GM19239 (cell line): ENCODE data around the gene YIPF3.
"Not testable (repeated sequence)": the region's sequence is repeated elsewhere in the genome, so short reads cannot be mapped to it uniquely, and the experiment has no call there.

Experiments used
- DNase-seq: peaks from one replicate; pipeline ENCODE4 v3.0.0; 2011; ENCODE audit warnings: low spot score; ENCODE audit not compliant: insufficient read length
- FAIRE-seq: peaks from 2 replicates; lab custom pipeline; 2011; peaks lifted over from hg19 to GRCh38; lab: Jason Lieb, UNC

YIPF3 gene

GRCh38 chr6:43516697-43517504 lies at the start of gene YIPF3, which contains the start of gene POLR1C:
TSS of gene YIPF3 (minus strand) at chr6:43516926. CDS start at chr6:43516807, 119 bp downstream.
TSS of gene POLR1C (plus strand) at chr6:43517089. CDS start at chr6:43517110, 21 bp downstream.
- FAIRE-seq (peak; percentile 94), DNase-seq (peak; percentile 96)

DNA sequence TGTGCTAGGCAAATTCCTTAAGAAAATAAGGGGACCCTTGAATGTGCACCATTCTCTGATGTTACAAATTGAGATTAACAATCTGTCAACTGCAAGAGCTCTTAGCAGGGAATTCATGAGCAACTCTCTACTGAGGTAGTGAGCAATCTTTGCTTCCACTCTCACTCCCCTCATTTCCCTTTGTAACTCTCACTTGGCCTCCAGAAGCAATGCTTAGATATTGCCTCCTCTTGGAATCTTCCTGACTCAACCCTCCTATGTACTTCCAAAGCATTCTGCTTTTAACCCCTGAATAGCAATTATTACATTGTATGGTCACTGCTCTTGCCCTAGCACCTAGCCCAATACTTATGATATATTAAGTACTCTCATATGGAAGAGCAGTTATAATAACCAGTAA lies 42.6 kb upstream of the YIPF3 start:
- no peak for DNase-seq

DNA sequence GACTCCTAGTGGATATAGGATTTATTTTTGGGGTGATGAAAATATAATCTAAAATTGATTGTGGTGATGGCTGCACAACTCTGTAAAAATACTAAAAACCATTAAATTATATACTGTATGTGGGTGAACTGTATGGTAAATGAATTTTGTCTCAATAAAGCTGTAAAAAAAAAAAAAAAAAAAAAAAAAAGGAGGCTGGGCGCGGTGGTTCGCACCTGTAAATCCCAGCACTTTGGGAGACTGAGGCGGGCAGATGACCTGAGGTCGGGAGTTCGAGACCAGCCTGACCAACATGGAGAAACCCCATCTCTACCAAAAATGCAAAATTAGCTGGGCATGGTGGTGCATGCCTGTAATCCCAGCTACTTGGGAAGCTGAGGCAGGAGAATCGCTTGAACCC lies 40.9 kb upstream of the YIPF3 start:
- not testable (repeated sequence) for DNase-seq, FAIRE-seq

More for the DNA sequence above, 42.6 kb upstream of the YIPF3 start:
- FAIRE-seq: no peak

DNA sequence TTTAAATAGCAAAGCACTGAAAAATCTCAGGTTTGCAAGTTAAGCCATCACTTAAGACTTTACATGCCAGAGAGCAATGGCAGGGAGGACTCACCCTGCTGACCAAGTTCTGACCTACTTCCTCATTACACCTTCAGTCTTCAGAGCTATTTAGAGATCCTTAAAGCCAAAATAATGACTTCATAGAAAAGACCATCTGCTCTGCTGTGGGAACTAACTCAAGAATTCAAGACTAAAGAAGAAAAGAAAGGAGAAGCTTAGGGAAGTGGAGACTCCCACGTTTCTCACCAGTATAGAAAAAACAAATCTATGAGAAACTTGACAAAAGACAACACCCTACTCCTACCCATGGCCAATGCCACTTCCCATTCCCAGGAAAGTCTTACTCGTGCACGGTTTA lies 30.5 kb upstream of the YIPF3 start:
- DNase-seq: no peak
- FAIRE-seq: no peak

GRCh38 chr6:43544461-43544860 lies 27.7 kb upstream of the YIPF3 start:
- DNase-seq (no peak), FAIRE-seq (no peak)

- DNase-seq (no peak), FAIRE-seq (peak; percentile 45)
These were observed 25.2 kb upstream of the YIPF3 start for GRCh38 chr6:43541774-43542471.

DNA sequence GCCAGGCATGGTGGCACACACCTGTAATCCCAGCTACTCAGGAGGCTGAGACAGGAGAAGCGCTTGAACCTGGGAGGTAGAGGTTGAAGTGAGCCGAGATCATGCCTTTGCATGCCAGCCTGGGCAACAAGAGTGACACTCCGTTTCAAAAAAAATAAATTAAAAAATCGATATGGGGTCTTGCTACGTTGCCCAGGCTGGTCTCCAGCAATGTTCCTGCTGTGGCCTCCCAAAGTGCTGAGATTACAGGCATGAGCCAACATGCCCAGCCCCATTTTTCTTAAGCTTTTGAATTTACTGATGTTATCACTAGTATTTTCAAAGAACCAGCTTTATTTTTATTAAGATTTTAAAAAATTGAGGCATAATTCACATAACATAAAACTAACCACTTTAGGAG lies 23.8 kb upstream of the YIPF3 start:
- DNase-seq (no peak), FAIRE-seq (no peak)

- not testable (repeated sequence) for FAIRE-seq, DNase-seq
These were observed 22.7 kb upstream of the YIPF3 start for GRCh38 chr6:43539409-43539808.

DNA sequence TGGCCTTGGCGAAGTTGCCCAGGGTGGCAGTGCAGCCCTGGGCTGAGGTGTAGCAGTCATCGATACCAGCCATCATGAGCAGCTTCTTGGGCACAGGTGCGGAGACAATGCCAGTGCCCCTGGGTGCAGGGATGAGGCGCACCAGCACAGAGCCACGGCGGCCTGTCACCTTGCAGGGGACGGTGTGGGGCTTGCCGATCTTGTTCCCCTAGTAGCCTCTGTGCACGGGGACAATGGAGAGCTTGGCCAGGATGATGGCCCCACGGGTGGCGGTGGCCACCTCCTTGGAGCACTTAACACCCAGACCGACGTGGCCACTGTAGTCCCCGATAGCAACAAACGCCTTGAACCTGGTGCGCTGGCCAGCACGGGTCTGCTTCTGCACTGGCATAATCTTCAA lies 22.3 kb upstream of the YIPF3 start:
- DNase-seq, FAIRE-seq: not testable (repeated sequence)

DNA sequence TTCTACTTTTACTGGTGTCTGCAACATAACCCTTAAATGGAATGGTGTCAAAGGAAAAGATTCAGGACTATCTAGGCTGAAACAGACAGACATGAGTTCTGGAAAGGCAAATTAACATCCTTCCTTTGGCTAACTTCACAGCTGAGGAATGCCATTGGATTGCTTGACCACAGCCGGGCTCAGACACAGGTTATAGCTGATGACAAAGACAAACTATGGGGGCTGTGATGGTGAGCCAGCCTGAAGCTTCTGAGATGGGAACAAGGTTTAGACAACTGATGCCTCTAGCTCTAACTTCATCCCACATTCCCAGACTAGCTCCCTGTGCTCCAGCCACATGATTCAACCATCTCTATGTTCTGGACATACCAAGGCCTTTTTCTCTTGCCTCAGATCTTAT lies 15.5 kb upstream of the YIPF3 start:
- DNase-seq: no peak
- no peak for FAIRE-seq

- no peak for FAIRE-seq
- DNase-seq: no peak
These were observed 7.8 kb upstream of the YIPF3 start for GRCh38 chr6:43524483-43524961.

GRCh38 chr6:43523284-43523683 lies 6.6 kb upstream of the YIPF3 start:
- FAIRE-seq (no peak), DNase-seq (no peak)

DNA sequence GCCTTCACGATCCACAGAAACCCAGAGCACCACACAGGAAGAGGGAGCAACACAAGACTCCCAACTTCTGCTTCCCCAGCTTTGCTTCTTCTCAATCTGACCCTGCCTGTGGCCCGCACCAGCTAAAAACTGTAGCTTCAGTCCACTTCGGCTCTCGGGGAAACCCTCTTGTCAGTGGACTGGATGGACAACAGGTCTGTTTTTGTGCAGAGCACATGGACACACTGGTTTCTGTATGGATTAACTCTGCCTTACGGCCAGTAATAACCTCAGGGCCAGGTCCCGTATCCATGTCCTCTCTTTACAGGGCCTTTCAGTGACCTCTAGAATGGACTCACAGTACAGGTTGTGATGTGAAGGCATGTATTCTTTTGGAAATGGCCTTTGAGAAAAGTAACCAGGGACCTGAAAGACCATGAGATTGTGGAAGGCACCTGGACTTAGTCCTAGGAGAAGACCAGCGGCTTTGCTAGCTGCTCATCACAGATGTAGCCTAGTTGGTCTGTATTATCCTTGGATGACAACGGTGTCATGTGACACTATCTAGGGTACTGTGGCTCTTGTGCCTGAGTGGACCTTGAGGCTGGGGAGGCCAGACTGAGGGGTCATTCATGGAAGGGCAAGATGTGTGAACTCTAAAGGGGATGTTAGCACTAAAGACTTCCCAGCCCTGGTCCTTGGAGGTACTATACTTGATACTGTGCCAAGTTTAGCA lies 6.0 kb upstream of the YIPF3 start:
- FAIRE-seq (no peak), DNase-seq (no peak)

DNA sequence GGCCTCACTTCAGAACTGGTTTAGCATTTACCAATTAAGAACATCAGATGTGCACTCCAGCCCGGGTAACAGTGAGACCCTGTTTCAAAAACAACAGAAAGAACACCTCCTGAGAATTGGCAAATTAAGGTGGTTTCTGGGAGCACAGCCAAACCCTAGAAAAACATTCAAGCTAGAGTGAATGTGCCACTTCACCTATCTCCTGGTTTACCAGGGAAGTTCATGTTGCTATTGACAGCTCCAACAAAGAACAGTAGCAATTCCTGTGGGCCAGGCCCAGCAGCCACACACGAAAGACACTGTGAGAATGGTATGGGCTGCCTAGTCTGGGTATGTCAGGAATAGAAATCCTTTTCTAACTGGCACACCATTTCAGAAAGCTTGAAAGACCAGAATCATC lies 5.1 kb upstream of the YIPF3 start:
- DNase-seq (no peak), FAIRE-seq (no peak)

GRCh38 chr6:43520097-43520496 lies 3.4 kb upstream of the YIPF3 start:
- DNase-seq: no peak
- no peak for FAIRE-seq

DNA sequence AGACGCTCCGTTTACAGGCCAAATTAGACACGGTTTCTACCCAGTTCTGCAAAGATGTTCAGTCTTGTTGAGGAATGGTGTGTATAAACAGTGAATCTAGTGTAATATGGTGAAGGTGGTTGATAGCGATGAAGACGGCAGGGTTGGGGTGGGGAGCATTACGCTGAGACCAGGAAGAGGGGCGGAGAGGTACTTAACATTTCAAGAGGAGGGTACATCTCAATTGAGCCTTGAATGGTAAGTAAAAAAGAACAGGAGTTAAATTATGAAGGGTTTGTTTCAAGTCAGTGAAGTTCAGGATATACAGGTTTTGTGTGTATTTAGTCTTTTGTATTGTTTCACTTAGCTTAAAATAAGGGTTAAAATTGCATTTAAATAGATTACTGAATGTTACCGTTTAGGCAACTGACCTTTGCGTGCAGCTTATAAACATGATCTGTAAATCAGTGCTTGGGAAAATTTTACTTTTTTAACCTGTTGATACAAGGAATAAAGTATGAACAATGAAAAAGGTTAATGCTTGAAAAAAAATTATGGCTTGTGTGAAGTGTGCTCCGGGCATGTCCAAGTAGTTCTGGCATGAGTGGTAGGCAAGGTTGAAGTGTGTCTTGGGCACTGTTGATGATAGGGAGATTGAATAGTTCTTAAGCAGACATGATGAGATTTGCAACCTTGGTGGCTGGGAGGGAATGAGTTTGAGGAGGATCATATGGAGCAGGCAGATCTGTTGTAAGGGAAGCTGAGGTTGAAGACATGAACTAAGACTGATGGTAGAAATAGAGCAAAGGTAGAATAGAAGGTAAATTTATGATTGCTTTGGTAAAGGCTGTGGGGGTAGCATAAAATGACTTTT lies 1.0 kb upstream of the YIPF3 start:
- DNase-seq (no peak), FAIRE-seq (peak; percentile 4)

GRCh38 chr6:43516367-43516696 lies 394 bp downstream of the YIPF3 start:
- no peak for DNase-seq
- no peak for FAIRE-seq

GRCh38 chr6:43515808-43516207 lies 918 bp downstream of the YIPF3 start:
- DNase-seq (no peak), FAIRE-seq (no peak)

DNA sequence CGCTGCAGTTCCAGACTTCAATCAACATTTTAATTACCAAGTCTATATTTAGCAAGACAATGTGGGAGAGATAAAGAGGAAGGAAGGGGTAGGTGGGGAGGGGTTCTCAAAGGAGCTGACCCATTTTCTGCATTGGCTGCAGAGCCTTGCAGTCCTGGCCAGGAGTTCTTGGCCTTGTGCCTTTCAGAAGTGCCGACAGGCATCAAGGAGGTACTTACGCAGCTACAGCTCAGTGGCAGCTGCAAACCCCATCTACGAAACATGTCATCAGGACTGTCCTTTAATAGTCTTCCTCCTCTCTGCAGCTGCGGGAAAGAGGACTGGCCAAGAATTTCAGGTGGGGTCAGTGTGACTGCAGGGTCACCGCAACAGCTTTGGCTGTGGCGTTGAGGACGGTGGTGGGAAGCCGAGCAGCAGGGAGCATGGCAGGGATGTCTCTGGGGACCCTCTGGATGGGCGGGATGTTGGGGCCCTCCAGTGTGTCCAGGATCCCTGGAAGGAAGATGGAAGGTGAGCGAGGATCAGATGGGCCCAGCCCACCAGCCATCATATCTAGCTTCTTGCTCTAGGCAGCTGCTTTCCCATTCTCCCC lies 4.8 kb downstream of the YIPF3 start:
- DNase-seq: no peak
- no peak for FAIRE-seq

GRCh38 chr6:43510827-43511163 lies 5.9 kb downstream of the YIPF3 start:
- FAIRE-seq (no peak), DNase-seq (no peak)
